AG08395 (cell line): Measurements from ENCODE around the gene RNASE4.

Experiments used
- DNase-seq: peaks from one replicate; pipeline ENCODE4 v3.0.0; 2012; ENCODE audit warnings: mixed read lengths, low spot score

RNASE4 gene

GRCh38 chr14:20745571-20746358 lies 61.4 kb downstream of the RNASE4 start, which contains the start of gene EDDM3A:
Gene EDDM3A, plus strand, starts transcription at chr14:20745887. Its CDS starts 1,694 bp downstream, at chr14:20747581.
- DNase-seq = no peak

GRCh38 chr14:20746566-20746965 lies 62.2 kb downstream of the RNASE4 start:
- DNase-seq = no peak

- no peak for DNase-seq
Observed at GRCh38 chr14:20748439-20748838, 64.1 kb downstream of the RNASE4 start.

GRCh38 chr14:20750194-20750593 lies 65.8 kb downstream of the RNASE4 start:
- no peak for DNase-seq
